Urothelium cell line (cell line): ENCODE measurements around the gene DMRTB1.
A peak's percentile ranks its signal among the peaks of the same experiment; 100 is the strongest.

Source experiments
- DNase-seq: peaks from one replicate; pipeline ENCODE4 v3.0.0; 2011; ENCODE audit warnings: low spot score, mixed read lengths
- FAIRE-seq: peaks from 2 replicates; lab custom pipeline; 2011; peaks lifted over from hg19 to GRCh38; lab: Jason Lieb, UNC

DMRTB1 gene

GRCh38 chr1:53462769-53463501, 3.7 kb downstream of the DMRTB1 start:
- no peak for DNase-seq
- FAIRE-seq, result no peak

- FAIRE-seq, result no peak
- no peak for DNase-seq
Observed at GRCh38 chr1:53463961-53464899, 5.0 kb downstream of the DMRTB1 start.

- DNase-seq (no peak), FAIRE-seq (no peak)
Observed at GRCh38 chr1:53465023-53465957, 6.1 kb downstream of the DMRTB1 start.

- FAIRE-seq (no peak), DNase-seq (no peak)
Observed at GRCh38 chr1:53467391-53467790, 8.2 kb downstream of the DMRTB1 start.

GRCh38 chr1:53468374-53468773, 9.2 kb downstream of the DMRTB1 start:
- FAIRE-seq (no peak), DNase-seq (no peak)

- no peak for FAIRE-seq
- DNase-seq, result no peak
Observed at GRCh38 chr1:53469373-53469772, 10.2 kb downstream of the DMRTB1 start.

GRCh38 chr1:53470155-53470554, 11.0 kb downstream of the DMRTB1 start:
- FAIRE-seq (no peak), DNase-seq (no peak)

- FAIRE-seq, result no peak
- DNase-seq, result no peak
Observed at GRCh38 chr1:53470584-53470983, 11.4 kb downstream of the DMRTB1 start.

- DNase-seq (no peak), FAIRE-seq (no peak)
Observed at GRCh38 chr1:53471000-53471399, 11.8 kb downstream of the DMRTB1 start.

GRCh38 chr1:53473463-53473862, 14.3 kb downstream of the DMRTB1 start:
- FAIRE-seq (no peak), DNase-seq (no peak)

GRCh38 chr1:53475664-53476063, 16.5 kb downstream of the DMRTB1 start:
- no peak for DNase-seq
- peak; percentile 50 for FAIRE-seq

- FAIRE-seq, result no peak
- no peak for DNase-seq
Observed at GRCh38 chr1:53476579-53476978, 17.4 kb downstream of the DMRTB1 start.

- FAIRE-seq (no peak), DNase-seq (no peak)
Observed at GRCh38 chr1:53477651-53478501, 18.7 kb downstream of the DMRTB1 start.

- no peak for FAIRE-seq
- no peak for DNase-seq
Observed at GRCh38 chr1:53478502-53478818, 19.3 kb downstream of the DMRTB1 start.

GRCh38 chr1:53480678-53481077, 21.5 kb downstream of the DMRTB1 start:
- DNase-seq (no peak), FAIRE-seq (no peak)

- FAIRE-seq (no peak), DNase-seq (no peak)
Observed at GRCh38 chr1:53481456-53481855, 22.3 kb downstream of the DMRTB1 start.

- FAIRE-seq (no peak), DNase-seq (no peak)
Observed at GRCh38 chr1:53482441-53483153, 23.4 kb downstream of the DMRTB1 start.

- FAIRE-seq (no peak), DNase-seq (no peak)
Observed at GRCh38 chr1:53483170-53483569, 24.0 kb downstream of the DMRTB1 start.

GRCh38 chr1:53483656-53484055, 24.5 kb downstream of the DMRTB1 start:
- DNase-seq (no peak), FAIRE-seq (no peak)
